ENCODE results near the gene CPS1. TPM values are rescaled to one million over a fixed set of nuclear protein-coding genes. Genes with fewer than 3 reads are reported as not detected.

Gene CPS1
- total and polyA plus RNA-seq, 7 donors, result 0.11 to 2.3 (median 0.55) TPM

DNA sequence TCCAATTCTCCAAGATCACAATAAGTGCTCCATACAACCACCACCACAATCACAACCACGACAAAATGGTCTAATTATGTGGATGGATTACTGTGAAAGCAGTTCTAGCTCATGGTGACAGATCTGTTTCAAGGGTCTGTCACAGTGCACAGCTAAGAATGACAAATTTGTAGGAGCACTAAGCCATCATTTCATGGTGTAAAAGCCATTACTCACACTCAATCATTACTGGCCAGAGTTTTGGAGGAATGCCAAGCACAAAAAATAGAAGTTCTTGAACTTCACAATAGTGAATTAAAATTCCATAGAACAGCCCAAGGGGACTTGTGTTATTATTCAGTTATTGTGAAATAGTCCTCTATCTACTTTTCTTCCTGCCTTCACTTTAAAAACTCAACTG is 2.3 kb downstream of the CPS1 start:
- ATAC-seq, result no peak

DNA sequence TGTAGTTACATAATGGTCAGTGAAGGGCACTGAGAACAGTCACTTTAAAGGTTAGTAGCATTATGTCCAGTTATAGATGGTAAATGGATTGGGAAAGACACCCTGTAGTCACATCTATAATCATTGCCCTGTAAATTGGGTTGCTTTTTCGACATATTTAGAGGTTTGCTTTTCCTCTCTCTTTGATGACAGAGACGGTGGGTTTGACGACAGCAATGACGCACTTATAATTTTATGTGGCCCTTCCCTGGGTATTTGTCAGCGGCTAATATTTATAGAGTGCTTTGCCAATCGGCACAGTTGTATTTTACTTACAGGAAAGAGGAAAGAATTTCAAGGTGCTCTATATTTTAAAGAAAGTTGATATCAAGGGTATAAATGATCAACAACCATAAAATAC is 2.8 kb downstream of the CPS1 start:
- TF ChIP-seq, protein P1, sequence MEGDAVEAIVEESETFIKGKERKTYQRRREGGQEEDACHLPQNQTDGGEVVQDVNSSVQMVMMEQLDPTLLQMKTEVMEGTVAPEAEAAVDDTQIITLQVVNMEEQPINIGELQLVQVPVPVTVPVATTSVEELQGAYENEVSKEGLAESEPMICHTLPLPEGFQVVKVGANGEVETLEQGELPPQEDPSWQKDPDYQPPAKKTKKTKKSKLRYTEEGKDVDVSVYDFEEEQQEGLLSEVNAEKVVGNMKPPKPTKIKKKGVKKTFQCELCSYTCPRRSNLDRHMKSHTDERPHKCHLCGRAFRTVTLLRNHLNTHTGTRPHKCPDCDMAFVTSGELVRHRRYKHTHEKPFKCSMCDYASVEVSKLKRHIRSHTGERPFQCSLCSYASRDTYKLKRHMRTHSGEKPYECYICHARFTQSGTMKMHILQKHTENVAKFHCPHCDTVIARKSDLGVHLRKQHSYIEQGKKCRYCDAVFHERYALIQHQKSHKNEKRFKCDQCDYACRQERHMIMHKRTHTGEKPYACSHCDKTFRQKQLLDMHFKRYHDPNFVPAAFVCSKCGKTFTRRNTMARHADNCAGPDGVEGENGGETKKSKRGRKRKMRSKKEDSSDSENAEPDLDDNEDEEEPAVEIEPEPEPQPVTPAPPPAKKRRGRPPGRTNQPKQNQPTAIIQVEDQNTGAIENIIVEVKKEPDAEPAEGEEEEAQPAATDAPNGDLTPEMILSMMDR (IDR thresholded peaks at IDR 0.05), result no peak
- H3K27ac ChIP-seq, result no peak overlapping the region
- no peaks in the 10 kb centered on the region for H3K9me3 ChIP-seq
- 80 to 84% (median 82%) methylated on average over 6 of the region's 6 CpGs for WGBS, 3 donors
- DNase-seq (no peak), ATAC-seq (no peak)
- H3K4me1 ChIP-seq, result no peaks in the 10 kb centered on the region
- intact Hi-C loops (cut with DNase I), result no loop called here
- H3K27me3 ChIP-seq (ENCODE audit: insufficient read depth in 3 of 3, low read length in 2 of 3), result no peaks in the 10 kb centered on the region
- H3K36me3 ChIP-seq (ENCODE audit: insufficient read depth in 1 of 2, low read depth in 1 of 2), result no peaks in the 10 kb centered on the region
- no peak overlapping the region for H3K4me3 ChIP-seq

More for the DNA sequence above, 2.3 kb downstream of the CPS1 start:
- H3K27ac ChIP-seq, result no peak overlapping the region
- H3K36me3 ChIP-seq (ENCODE audit: insufficient read depth in 1 of 2, low read depth in 1 of 2), result no peaks in the 10 kb centered on the region
- DNase-seq, result no peak
- no peaks in the 10 kb centered on the region for H3K27me3 ChIP-seq (ENCODE audit: insufficient read depth in 3 of 3, low read length in 2 of 3)
- no peaks in the 10 kb centered on the region for H3K9me3 ChIP-seq
- H3K4me1 ChIP-seq, result no peaks in the 10 kb centered on the region
- TF ChIP-seq, protein P1 (IDR thresholded peaks at IDR 0.05), result no peak
- intact Hi-C loops (cut with DNase I), result no loop called here
- 7 to 9% (median 8%) methylated on average over 1 of the region's 1 CpG for WGBS, 3 donors
- H3K4me3 ChIP-seq, result no peak overlapping the region

DNA sequence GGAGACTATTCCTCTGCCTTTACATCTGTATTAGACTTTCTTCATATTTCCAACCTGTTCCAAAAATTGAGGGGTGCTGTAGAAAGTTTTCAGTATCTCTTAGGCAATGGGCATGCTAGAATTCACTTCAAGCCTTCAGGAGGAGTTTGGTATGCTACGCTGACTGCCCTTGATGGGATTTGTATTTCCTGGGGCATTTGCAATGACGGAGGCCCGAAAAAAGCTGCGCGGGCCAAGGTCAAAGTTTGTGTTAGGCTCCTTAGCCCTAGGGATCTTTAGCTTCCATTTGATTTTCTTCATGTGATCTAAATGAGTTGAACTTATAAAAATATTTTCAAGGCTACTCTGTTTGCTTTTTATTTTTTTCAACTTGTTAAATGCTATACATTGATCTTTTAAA is 5.1 kb downstream of the CPS1 start:
- Histone ChIP-seq H3K9me3 (no peaks in the 10 kb centered on the region), H3K4me3 (no peak overlapping the region), H3K4me1 (no peaks in the 10 kb centered on the region), H3K36me3 (ENCODE audit: insufficient read depth in 1 of 2, low read depth in 1 of 2) (no peaks in the 10 kb centered on the region), H3K27ac (no peak overlapping the region), H3K27me3 (ENCODE audit: insufficient read depth in 3 of 3, low read length in 2 of 3) (no peaks in the 10 kb centered on the region)
- whole genome bisulfite sequencing, 3 donors, result 92 to 95% (median 92%) methylated on average over 5 of the region's 5 CpGs
- ATAC-seq, result no peak
- intact Hi-C loops (cut with DNase I), result no loop called here
- TF ChIP-seq, protein P1 (IDR thresholded peaks at IDR 0.05), result no peak
- DNase-seq, result no peak

DNA sequence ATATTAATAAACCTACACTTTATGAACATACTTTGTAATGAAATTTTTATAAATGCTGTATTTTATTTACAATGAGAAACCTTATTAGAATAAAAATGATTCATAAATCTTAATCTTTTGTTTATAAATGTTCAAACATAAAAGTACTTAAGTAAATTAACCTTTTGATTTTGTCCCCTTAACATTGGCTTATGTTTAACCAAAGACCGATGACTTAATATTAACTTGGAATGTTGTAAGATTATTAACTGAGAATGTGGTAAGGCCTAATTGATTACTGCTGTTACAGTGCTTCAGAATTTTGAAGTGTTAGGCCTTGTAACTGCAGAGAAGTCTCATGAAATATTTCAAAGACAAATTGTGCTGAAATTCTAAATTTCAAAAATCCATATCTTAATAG is 5.7 kb downstream of the CPS1 start:
- intact Hi-C loops (cut with DNase I), result no loop called here

More for the DNA sequence above, 5.7 kb downstream of the CPS1 start:
- Histone ChIP-seq H3K4me1 (no peaks in the 10 kb centered on the region), H3K27ac (no peak overlapping the region), H3K4me3 (no peak overlapping the region), H3K27me3 (ENCODE audit: insufficient read depth in 3 of 3, low read length in 2 of 3) (no peaks in the 10 kb centered on the region), H3K36me3 (ENCODE audit: insufficient read depth in 1 of 2, low read depth in 1 of 2) (no peaks in the 10 kb centered on the region), H3K9me3 (no peaks in the 10 kb centered on the region)
- 60 to 75% (median 65%) methylated on average over 1 of the region's 1 CpG for WGBS, 3 donors
- DNase-seq, result no peak
- no peak for ATAC-seq
- TF ChIP-seq, protein P1 (IDR thresholded peaks at IDR 0.05), result no peak
